Gastroesophageal sphincter (tissue), 3 donors: Measurements from ENCODE around the gene GPR85.
"Not testable (repeated sequence)": the region's sequence is repeated elsewhere in the genome, so short reads cannot be mapped to it uniquely, and the experiment has no call there.

Experiments
- POLR2A ChIP-seq, 2 donors: fragments of 450-650 bp; IDR thresholded peaks; one replicate each; pipeline ENCODE4 v1.6.1; 2017; ENCODE audit warnings: antibody characterized with exemption in 2 of 2, mild to moderate bottlenecking in 2 of 2, moderate library complexity in 1 of 2
- POLR2AphosphoS5 ChIP-seq: sonication (generic); formaldehyde crosslinking; IDR thresholded peaks from one replicate; pipeline ENCODE4 v1.6.1; 2017; ENCODE audit warnings: antibody characterized with exemption
- TF ChIP-seq, protein P1 (sequence below), 4 experiments: fragments of 200-600 bp in 2 of 4; fragments of 450-650 bp in 2 of 4; sonication (generic) in 1 of 4; IDR thresholded peaks; one replicate each; pipeline ENCODE4 v1.5.1; 2017 to 2019; ENCODE audit warnings: antibody characterized with exemption in 4 of 4, mild to moderate bottlenecking in 2 of 4, moderate library complexity in 2 of 4

DNA sequence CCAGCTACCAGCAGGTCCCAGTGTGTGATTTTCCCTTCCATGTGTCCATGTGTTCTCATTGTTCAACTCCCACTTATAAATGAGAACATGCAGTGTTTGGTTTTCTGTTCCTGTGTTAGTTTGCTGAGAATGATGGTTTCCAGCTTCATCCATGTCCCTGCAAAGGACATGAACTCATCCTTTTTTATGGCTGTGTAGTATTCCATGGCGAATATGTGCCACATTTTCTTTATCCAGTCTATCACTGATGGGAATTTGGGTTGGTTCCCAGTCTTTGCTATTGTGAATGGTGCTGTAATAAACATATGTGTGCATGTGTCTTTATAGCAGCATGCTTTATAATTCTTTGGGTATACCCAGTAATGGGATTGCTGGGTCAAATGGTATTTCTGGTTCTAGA is 37.4 kb downstream of the GPR85 start:
- TF ChIP-seq, protein P1, sequence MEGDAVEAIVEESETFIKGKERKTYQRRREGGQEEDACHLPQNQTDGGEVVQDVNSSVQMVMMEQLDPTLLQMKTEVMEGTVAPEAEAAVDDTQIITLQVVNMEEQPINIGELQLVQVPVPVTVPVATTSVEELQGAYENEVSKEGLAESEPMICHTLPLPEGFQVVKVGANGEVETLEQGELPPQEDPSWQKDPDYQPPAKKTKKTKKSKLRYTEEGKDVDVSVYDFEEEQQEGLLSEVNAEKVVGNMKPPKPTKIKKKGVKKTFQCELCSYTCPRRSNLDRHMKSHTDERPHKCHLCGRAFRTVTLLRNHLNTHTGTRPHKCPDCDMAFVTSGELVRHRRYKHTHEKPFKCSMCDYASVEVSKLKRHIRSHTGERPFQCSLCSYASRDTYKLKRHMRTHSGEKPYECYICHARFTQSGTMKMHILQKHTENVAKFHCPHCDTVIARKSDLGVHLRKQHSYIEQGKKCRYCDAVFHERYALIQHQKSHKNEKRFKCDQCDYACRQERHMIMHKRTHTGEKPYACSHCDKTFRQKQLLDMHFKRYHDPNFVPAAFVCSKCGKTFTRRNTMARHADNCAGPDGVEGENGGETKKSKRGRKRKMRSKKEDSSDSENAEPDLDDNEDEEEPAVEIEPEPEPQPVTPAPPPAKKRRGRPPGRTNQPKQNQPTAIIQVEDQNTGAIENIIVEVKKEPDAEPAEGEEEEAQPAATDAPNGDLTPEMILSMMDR (IDR thresholded peaks at IDR 0.05), result not testable (repeated sequence)
- not testable (repeated sequence) for TF ChIP-seq POLR2A (IDR thresholded peaks at IDR 0.05); POLR2AphosphoS5
